KBM-7 (cell line): ENCODE measurements around the gene LIM2.
A peak's percentile ranks its signal among the peaks of the same experiment; 100 is the strongest.

ENCODE experiments used
- DNase-seq: peaks from one replicate; pipeline ENCODE4 v3.0.0-alpha.2; 2015
- in situ Hi-C: fragments of 300-500 bp; cut with MboI; formaldehyde crosslinking; loops from 2 replicates; pipeline ENCODE4 v1.14.3; 2020; ENCODE audit warnings: low sequenced_read_pairs, low pct_unique_long_range_greater_than_20kb, mixed read lengths

LIM2 gene

GRCh38 chr19:51345076-51345620 is 42.6 kb downstream of the LIM2 start:
- no peak for DNase-seq
- in situ Hi-C loops = no loop called here

- in situ Hi-C loops = no loop called here
- DNase-seq = no peak
Measured at GRCh38 chr19:51342631-51343569, 44.9 kb downstream of the LIM2 start.

DNA sequence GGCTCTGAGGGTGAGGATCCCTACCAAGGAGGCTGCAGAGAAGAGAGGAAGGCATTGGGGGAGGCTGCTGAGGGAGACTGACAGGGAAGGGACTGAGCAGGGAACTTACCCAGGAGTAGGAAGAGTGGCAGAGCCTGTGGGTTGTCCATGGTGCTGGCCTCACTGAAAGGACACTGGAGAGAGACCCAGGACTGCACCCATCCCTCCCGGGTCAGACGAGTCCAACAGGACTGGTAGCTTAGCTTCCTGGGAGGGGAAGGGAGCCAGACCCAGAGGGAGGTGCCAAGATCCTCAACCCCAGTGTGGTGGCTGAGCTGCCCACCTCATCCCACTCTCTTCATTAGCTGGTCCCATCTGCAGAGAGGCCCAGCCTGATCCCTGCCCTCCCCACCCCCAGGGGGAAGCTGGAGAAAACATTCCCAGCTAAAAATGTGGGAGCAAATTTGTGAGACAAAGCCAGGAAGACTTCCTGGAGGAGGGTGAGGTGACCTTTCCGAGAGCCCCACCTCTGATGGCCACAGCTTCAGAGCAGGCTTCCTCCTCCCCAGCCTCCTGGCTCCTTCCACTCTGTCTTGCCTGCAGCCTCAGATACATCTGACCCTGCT is 45.7 kb downstream of the LIM2 start, which contains the start of gene VSIG10L:
Gene VSIG10L, minus strand, starts transcription at position 164 of the 605 bp plus-strand sequence. Its CDS starts 15 bp downstream, at position 149.
- no peak for DNase-seq
- in situ Hi-C loops = no loop called here

GRCh38 chr19:51341066-51341465 is 46.7 kb downstream of the LIM2 start:
- in situ Hi-C loops = no loop called here
- DNase-seq = no peak

- DNase-seq = peak; percentile 92
- in situ Hi-C loops = no loop called here
Measured at GRCh38 chr19:51339687-51340656, 47.8 kb downstream of the LIM2 start.

DNA sequence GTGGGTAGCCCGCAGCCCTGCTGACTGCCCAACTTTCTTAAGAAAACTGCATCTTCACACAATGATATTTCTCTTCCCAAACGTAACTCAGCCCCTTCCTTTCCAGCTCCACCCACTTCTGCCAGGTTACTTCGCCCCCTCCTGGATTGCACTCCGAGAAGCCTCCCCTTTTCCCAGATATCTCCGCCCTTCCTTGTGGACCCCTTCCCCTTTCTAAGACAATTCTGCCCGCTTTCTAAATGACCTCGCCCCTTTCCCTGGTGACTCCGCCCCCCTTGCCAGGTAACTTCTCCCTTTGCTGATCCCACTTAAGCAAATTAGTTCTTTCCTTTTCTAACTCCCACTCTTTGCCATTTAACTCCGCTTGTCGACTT is 48.5 kb downstream of the LIM2 start:
- in situ Hi-C loops = no loop called here
- no peak for DNase-seq

DNA sequence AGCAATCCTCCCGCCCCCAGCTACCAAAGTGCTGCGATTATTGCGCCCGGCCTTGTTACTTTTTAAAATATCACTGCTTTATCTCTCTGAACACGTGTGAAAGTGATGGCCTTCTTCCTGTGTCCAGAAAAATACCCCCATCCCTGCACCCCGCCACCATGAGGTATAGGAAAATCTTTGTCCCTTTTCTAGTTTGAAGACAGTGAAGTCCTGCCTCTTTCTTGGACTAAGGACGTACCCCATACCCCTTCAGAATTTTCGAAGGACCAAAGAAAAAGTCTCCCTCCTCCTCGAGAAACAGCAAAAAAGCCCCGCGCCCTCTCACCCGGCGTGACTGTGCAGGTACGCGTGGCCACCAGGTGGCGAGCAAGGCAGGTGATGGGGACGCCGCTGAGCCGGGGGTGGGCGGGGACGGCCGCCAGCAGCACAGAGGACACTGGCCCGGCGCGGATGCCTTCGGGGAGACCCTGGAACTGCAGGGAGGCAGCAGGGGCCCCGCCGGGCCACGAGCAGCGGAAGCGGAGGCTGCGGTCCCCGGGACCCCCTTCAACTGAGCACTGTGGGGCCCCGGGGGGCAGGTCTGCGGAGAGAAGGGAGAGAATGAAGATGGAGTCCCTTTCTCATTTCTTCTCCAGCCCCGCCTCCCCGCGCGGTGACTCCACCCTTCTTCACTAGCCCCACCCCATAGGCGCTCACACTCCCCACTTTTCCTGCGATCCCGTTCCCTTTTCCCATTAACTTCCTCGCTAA is 49.0 kb downstream of the LIM2 start:
- in situ Hi-C loops = no loop called here
- peak; percentile 88 for DNase-seq

DNA sequence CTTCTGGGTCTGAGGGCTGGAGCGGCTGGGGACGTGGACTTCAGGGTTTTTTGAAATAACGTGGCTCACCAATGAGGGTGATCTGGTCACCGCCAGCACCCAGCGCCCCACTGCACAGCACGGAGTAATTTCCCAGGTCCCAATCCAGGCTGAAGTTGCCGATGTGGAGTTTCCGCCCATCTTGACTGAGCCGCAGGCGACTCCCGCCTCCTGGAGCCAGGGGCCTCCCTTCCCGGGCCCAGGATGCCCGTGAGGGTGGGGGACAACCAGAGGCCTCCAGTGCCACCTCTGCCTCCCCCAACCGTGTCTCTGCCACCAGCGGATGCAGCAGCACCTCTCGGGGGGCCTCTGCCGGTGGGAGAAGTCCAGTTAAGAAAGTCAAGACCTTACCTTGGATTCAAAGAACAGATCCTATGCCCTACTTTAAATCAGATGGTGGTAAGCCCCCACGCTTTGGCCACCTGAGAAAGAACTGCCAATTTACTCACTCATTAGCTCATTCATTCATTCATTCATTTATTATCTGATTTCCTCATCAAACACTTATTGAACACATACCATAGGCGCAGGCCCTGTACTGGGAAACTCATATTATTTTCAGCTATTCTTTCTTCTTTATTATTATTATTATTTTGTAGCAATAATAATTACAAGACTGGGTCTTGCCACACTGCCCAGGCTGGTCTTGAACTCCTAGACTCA is 49.8 kb downstream of the LIM2 start:
- DNase-seq = no peak
- in situ Hi-C loops = no loop called here

DNA sequence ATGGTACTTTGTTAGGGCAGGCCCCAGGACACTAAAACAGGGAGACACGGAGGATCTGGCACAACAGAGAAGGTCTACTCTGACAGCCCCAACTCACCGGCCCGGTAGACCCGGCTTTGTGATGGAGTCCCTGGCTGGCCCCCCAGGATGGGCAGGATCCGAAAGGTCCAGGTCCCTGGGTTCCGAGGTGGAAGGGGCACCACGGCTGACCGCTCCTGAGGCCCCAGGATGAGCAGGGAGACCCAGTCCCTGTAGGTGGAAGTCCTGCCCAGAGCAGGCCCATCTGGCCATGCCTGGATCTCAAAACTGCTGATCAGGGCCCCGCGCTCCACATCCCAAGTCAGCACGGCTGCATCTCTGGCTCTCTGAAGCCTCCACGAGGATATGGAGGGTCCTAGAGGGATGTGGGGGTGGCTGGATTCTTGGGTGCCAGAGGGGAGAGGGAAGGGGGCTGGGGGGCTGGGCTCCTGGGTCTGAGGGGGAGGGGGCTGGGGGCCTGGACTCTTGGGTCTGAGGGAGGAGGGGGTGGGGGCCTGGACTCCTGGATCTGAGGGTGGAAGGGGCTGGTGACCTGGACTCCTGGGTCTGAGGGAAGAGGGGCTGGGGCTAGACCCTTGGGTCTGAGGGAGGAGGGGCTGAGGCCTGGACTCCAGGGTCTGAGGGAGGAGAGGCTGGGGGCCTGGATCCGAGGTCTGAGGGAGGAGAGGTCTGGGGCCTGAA is 50.5 kb downstream of the LIM2 start:
- in situ Hi-C loops = no loop called here
- DNase-seq = no peak

DNA sequence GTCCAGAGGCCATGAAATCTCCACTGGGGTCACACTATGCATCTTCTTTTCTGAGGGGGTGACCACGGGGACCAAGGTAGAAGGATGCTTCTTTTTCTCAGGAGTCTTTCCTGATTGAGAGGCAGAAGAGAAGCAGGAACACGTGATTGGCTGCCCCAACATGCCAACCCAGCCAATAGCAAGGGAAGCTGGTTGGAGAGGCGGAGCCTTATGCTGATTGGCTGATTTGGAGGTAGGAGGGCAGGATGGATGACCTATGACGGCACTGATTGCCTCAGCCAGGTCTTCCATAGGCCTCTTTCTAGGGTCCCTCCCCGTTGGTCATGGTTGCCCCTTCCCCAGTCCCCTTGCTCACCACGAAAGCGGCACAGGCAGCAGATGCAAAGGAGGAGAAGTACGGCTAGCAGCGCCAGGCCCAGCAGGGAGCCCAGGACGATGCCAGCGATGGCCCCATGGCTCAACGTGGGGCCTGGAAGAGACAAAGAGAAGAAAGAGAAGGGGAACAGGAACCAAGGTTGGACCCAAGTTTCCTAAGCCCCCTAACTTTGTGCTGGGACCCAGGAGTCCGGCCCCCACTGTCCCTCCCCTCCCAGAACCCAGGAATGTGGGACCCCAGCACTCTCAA is 53.8 kb downstream of the LIM2 start:
- in situ Hi-C loops = no loop called here
- no peak for DNase-seq

GRCh38 chr19:51331716-51332115 is 56.1 kb downstream of the LIM2 start:
- in situ Hi-C loops = no loop called here
- no peak for DNase-seq

DNA sequence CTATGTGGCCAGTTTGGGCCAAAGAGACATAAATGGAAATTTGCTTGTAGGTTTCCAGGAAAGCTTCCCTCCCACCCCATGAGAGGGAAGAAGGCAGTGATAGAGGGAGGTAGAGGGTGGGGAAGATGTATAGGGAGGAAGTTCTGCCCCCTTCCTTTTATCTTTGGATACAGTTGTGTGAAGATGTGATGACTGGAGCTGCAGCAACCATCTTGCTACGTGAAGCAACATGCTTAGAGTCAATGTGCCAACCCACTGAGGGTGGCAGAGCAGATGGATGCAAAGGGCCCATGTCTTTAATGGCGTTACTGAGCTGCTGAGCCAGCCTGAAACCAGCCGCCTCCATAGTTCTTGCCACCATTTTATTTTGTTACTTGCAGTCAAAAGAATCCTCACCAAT is 56.6 kb downstream of the LIM2 start:
- no peak for DNase-seq
- in situ Hi-C loops = no loop called here

DNA sequence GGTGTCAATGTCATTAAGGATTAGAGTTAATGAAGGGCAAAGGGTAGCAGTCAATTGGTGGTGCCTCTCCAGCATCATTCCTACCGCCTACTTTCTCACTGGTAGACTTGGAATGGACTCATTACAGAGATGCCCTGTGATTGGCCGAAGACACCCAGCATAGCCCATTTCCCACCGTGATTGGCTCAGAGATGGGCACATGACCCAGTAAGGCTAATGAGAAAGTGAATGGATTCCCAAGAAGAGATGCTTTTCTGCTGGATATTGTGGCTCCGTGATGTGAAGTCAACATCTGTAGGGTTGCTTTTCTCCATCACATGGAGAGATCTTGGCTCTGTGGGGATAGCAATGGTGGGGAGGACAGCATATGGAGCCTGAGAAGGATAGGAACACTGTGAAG is 57.4 kb downstream of the LIM2 start:
- DNase-seq = no peak
- in situ Hi-C loops = no loop called here
